22Rv1 (cell line): ENCODE results near the gene MEGF11.

ENCODE experiments used
- CTCF ChIP-seq: fragments of 450-650 bp; IDR thresholded peaks from 2 replicates; pipeline ENCODE4 v1.5.1; 2017; ENCODE audit warnings: mild to moderate bottlenecking
- ZFX ChIP-seq: fragments of 450-650 bp; IDR thresholded peaks from 2 replicates; pipeline ENCODE4 v1.6.1; 2017; ENCODE audit warnings: antibody characterized with exemption, borderline replicate concordance

DNA sequence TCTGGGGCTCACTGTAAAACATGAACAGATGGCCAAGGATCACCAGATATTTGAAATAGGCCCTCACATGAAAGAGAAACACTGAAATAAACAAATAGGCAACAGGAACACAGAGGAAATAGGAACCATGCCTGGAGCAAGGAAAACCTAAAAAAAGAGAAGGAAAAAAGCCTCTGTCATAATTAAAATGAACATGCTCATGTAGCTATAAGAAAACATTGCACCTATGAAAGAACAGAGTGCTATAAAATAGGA is 281.9 kb downstream of the MEGF11 start:
- TF ChIP-seq CTCF (no peak), ZFX (no peak)
